HepG2 (cell line): ENCODE results near the gene ABCB9. TPM values are rescaled to one million over a fixed set of nuclear protein-coding genes. Genes with fewer than 3 reads are reported as not detected.

Experiments used
- BCL6 ChIP-seq: IDR thresholded peaks from 2 replicates; pipeline ENCODE4 v1.6.1; 2016; ENCODE audit warnings: missing genetic modification reagents, missing compliant biosample characterization
- E2F1 ChIP-seq: sonication (generic); formaldehyde crosslinking; IDR thresholded peaks from 2 replicates; pipeline ENCODE4 v1.5.0; 2020; ENCODE audit warnings: missing genetic modification reagents
- HMGXB3 ChIP-seq: sonication (generic); formaldehyde crosslinking; IDR thresholded peaks from 2 replicates; pipeline ENCODE4 v1.4.0; 2020; ENCODE audit warnings: missing genetic modification reagents, borderline replicate concordance
- KMT2B ChIP-seq: IDR thresholded peaks from 2 replicates; pipeline ENCODE4 v1.6.1; 2016; ENCODE audit warnings: missing genetic modification reagents, missing compliant biosample characterization
- LBX2 ChIP-seq: sonication (generic); formaldehyde crosslinking; IDR thresholded peaks from 2 replicates; pipeline ENCODE4 v1.5.0; 2020; ENCODE audit warnings: missing genetic modification reagents, mild to moderate bottlenecking, borderline replicate concordance
- REST ChIP-seq, 2 experiments: IDR thresholded peaks; 2 replicates each; pipeline ENCODE4 v1.6.1; 2011 to 2012; ENCODE audit warnings: low read length in 2 of 2, borderline replicate concordance in 1 of 2, low read depth in 1 of 2, mild to moderate bottlenecking in 1 of 2, moderate library complexity in 1 of 2
- SATB2 ChIP-seq: sonication (generic); formaldehyde crosslinking; IDR thresholded peaks from 2 replicates; pipeline ENCODE4 v1.5.0; 2020; ENCODE audit warnings: missing genetic modification reagents
- ZBTB42 ChIP-seq: sonication (generic); formaldehyde crosslinking; IDR thresholded peaks from 2 replicates; pipeline ENCODE4 v1.5.0; 2020; ENCODE audit warnings: mild to moderate bottlenecking, missing genetic modification reagents
- ZNF142 ChIP-seq: sonication (generic); formaldehyde crosslinking; IDR thresholded peaks from 2 replicates; pipeline ENCODE4 v1.4.0; 2020; ENCODE audit warnings: missing genetic modification reagents
- ZNF3 ChIP-seq: IDR thresholded peaks from 2 replicates; pipeline ENCODE4 v1.7.0; 2017; ENCODE audit warnings: inconsistent platforms
- ZNF761 ChIP-seq: sonication (generic); formaldehyde crosslinking; conservative IDR thresholded peaks from 2 replicates; pipeline ENCODE4 v1.4.0; 2020; ENCODE audit warnings: mild to moderate bottlenecking, missing genetic modification reagents
- ZNF768 ChIP-seq: sonication (generic); formaldehyde crosslinking; IDR thresholded peaks from 2 replicates; pipeline ENCODE4 v1.4.0; 2020; ENCODE audit warnings: missing genetic modification reagents
- polyA plus RNA-seq, 8 experiments: library from polyadenylated mRNA; depleted of rRNA in 3 of 8; stranded (reverse) in 7 of 8; unstranded in 1 of 8; fragments of >200 nt; fragmentation: Illumina TruSeq in 4 of 8; extraction: Trizol in 4 of 8; gene quantifications; 2 replicates each; pipeline versions ENCODE4 v1.2.1 to v1.2.3, GENCODE V29; 2011 to 2016; ENCODE audit warnings: low read depth in 4 of 8, missing spikeins in 1 of 8, mixed read lengths in 1 of 8; ENCODE audit not compliant: insufficient read depth in 1 of 8
- total RNA-seq, 5 experiments: library from RNA; depleted of rRNA; stranded (reverse); fragments of >200 nt; fragmentation: Illumina TruSeq; extraction: Trizol; gene quantifications; 2 replicates each; pipeline ENCODE4 v1.2.3, GENCODE V29; 2016; ENCODE audit warnings: low read depth in 1 of 5

Gene ABCB9
- total and polyA plus RNA-seq, 2 of the 13 experiments (the other 11 are each of a cell fraction or from before 2014, with no cell fraction given) = 5.1 to 6.0 TPM

GRCh38 chr12:122974274-122974891, 8.1 kb upstream of the ABCB9 start (continued):
- TF ChIP-seq LBX2 (no peak), ZNF761 (CRISPR knock-in tag) (no peak), BCL6 (CRISPR knock-in tag) (peak; percentile 59; the same call in 1 of the 2 replicates), REST (IDR thresholded peaks at IDR 0.05; ENCODE audit: borderline replicate concordance in 1 of 2, low read depth in 1 of 2, low read length in 2 of 2) (peak in 1 of 2 experiments; percentile 22; a peak in 1 of 4 replicates), ZNF142 (CRISPR knock-in tag) (no peak), ZBTB42 (CRISPR knock-in tag) (no peak), ZNF768 (no peak), E2F1 (0 out of 2 replicates have a peak, but pooled peaks have one; percentile 17), ZNF3 (CRISPR knock-in tag) (no peak), HMGXB3 (no peak), SATB2 (CRISPR knock-in tag) (no peak), KMT2B (peak; percentile 67)
